Measurements from ENCODE around the gene SAMHD1. TPM values are rescaled to one million over a fixed set of nuclear protein-coding genes. Genes with fewer than 3 reads are reported as not detected.

Gene SAMHD1
- total and polyA plus RNA-seq, 2 donors (not counting 1 experiment from before 2014, with no cell fraction given), result 7.9 to 12.8 TPM

DNA sequence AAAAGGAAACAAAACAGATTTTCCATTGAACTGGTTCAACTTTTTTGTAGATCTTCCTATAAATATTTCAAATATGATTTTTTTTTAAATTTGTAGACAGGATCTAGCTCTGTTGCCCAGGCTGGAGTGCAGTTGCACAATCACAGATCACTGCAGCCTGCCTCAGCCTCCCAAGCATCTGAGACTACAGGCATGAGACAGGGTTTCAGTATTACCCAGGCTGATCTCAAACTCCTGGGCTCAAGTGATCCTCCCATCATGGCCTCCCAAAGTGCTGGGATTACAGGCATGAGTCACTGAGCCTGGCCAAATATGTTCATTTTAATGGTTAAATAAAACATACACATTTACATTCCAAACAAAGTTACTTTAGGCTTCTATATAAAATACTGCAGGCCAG, 33.6 kb downstream of the SAMHD1 start:
- Histone ChIP-seq H3K27ac (ENCODE audit: low read length in 2 of 2) (no peak overlapping the region), H3K36me3 (replicated peaks in 1 of 2; ENCODE audit: control extremely low read depth in 1 of 2, control insufficient read depth in 1 of 2, extremely low read depth in 1 of 2, insufficient read depth in 2 of 2, low read length in 1 of 2) (peaks cover 7 to 20% of the 10 kb centered on the region in 2 experiments), H3K79me2 (ENCODE audit: control insufficient read depth, insufficient read depth, low read length) (no peaks in the 10 kb centered on the region), H4K20me1 (ENCODE audit: control insufficient read depth, insufficient read depth, low read length, poor library complexity, severe bottlenecking) (no peaks in the 10 kb centered on the region), H3K9ac (ENCODE audit: low read length) (no peak overlapping the region), H3K4me1 (ENCODE audit: control insufficient read depth in 2 of 2, insufficient read depth in 2 of 2, low read length in 2 of 2) (no peaks in the 10 kb centered on the region), H3K4me2 (replicated peaks; ENCODE audit: low read depth, low read length, poor library complexity, severe bottlenecking) (no peak overlapping the region), H2AFZ (ENCODE audit: insufficient read depth, low read depth, low read length, poor library complexity, severe bottlenecking) (no peak overlapping the region), H3K4me3 (ENCODE audit: control extremely low read depth in 1 of 5, extremely low read depth in 1 of 5, insufficient read depth in 1 of 5, low read depth in 2 of 5, low read length in 4 of 5) (no peak overlapping the region), H3K27me3 (replicated peaks in 1 of 4; ENCODE audit: control extremely low read depth in 1 of 4, control insufficient read depth in 3 of 4, insufficient read depth in 4 of 4, low read length in 3 of 4) (no peaks in the 10 kb centered on the region), H3K9me3 (ENCODE audit: control extremely low read depth in 1 of 3, control insufficient read depth in 2 of 3, insufficient read depth in 1 of 3, low read length in 2 of 3) (no peaks in the 10 kb centered on the region)
- Mint-ChIP-seq H3K4me3 (no peak overlapping the region), H3K27me3 (no peaks in the 10 kb centered on the region), H3K4me1 (peaks cover 1% of the 10 kb centered on the region), H3K27ac (no peak overlapping the region), H3K9me3 (ENCODE audit: insufficient read depth) (no peaks in the 10 kb centered on the region)
- DNase-seq (no peak), ATAC-seq (ENCODE audit: low read depth) (no peak)
- ChIA-PET POLR2A (no interaction called here), CTCF (interaction anchor here (0.7 to 3.9 kb wide), 5 partner anchors 10 to 923 kb away, joined by 3 to 23 read pairs (median 10); no protein-coding TSS in a partner anchor)
- no peak for TF ChIP-seq EZH2 (IDR thresholded peaks at IDR 0.05; ENCODE audit: borderline replicate concordance, insufficient read depth, low read depth, low read length, poor library complexity, severe bottlenecking)
- TF ChIP-seq, protein P1, sequence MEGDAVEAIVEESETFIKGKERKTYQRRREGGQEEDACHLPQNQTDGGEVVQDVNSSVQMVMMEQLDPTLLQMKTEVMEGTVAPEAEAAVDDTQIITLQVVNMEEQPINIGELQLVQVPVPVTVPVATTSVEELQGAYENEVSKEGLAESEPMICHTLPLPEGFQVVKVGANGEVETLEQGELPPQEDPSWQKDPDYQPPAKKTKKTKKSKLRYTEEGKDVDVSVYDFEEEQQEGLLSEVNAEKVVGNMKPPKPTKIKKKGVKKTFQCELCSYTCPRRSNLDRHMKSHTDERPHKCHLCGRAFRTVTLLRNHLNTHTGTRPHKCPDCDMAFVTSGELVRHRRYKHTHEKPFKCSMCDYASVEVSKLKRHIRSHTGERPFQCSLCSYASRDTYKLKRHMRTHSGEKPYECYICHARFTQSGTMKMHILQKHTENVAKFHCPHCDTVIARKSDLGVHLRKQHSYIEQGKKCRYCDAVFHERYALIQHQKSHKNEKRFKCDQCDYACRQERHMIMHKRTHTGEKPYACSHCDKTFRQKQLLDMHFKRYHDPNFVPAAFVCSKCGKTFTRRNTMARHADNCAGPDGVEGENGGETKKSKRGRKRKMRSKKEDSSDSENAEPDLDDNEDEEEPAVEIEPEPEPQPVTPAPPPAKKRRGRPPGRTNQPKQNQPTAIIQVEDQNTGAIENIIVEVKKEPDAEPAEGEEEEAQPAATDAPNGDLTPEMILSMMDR (IDR thresholded peaks at IDR 0.05), result no peak
- intact Hi-C loops (cut with micrococcal nuclease), result no loop called here

DNA sequence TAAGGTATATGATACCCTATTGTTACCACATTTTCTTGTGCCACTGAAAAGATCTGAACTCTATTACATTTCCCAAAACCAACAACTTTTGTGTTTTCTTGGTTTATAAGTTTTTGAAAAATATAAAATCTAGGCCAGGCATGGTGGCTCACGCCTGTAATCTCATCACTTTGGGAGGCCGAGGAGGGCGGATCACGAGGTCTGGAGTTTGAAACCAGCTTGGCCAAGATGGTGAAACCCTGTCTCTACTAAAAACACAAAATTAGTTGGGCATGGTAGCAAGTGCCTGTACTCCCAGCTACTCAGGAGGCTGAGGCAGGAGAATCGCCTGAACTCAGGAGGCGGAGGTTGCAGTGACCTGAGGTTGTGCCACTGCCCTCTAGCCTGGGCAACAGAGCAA, 34.3 kb downstream of the SAMHD1 start:
- peaks cover 7 to 25% of the 10 kb centered on the region in 2 experiments for H3K36me3 ChIP-seq (replicated peaks in 1 of 2; ENCODE audit: control extremely low read depth in 1 of 2, control insufficient read depth in 1 of 2, extremely low read depth in 1 of 2, insufficient read depth in 2 of 2, low read length in 1 of 2)
- H3K4me1 ChIP-seq (ENCODE audit: control insufficient read depth in 2 of 2, insufficient read depth in 2 of 2, low read length in 2 of 2), result no peaks in the 10 kb centered on the region
- no peak overlapping the region for H3K4me2 ChIP-seq (replicated peaks; ENCODE audit: low read depth, low read length, poor library complexity, severe bottlenecking)
- CTCF ChIA-PET, result interaction anchor here (1.3 to 3.9 kb wide), 3 partner anchors 18 to 715 kb away, joined by 3 to 23 read pairs (median 10); no protein-coding TSS in a partner anchor
- H3K9me3 Mint-ChIP-seq (ENCODE audit: insufficient read depth), result no peaks in the 10 kb centered on the region
- no peak for ATAC-seq (ENCODE audit: low read depth)
- H3K4me3 Mint-ChIP-seq, result no peak overlapping the region
- no peak overlapping the region for H3K27ac ChIP-seq (ENCODE audit: low read length in 2 of 2)
- WGBS (ENCODE audit: insufficient coverage), result 96% methylated on average over 4 of the region's 6 CpGs
- H2AFZ ChIP-seq (ENCODE audit: insufficient read depth, low read depth, low read length, poor library complexity, severe bottlenecking), result no peak overlapping the region
- POLR2A ChIA-PET, result no interaction called here
- H3K9me3 ChIP-seq (ENCODE audit: control extremely low read depth in 1 of 3, control insufficient read depth in 2 of 3, insufficient read depth in 1 of 3, low read length in 2 of 3), result no peaks in the 10 kb centered on the region
- no peaks in the 10 kb centered on the region for H3K27me3 ChIP-seq (replicated peaks in 1 of 4; ENCODE audit: control extremely low read depth in 1 of 4, control insufficient read depth in 3 of 4, insufficient read depth in 4 of 4, low read length in 3 of 4)
- H3K27me3 Mint-ChIP-seq, result no peaks in the 10 kb centered on the region
- H4K20me1 ChIP-seq (ENCODE audit: control insufficient read depth, insufficient read depth, low read length, poor library complexity, severe bottlenecking), result no peaks in the 10 kb centered on the region
- TF ChIP-seq, protein P1 (IDR thresholded peaks at IDR 0.05), result no peak
- no peak for TF ChIP-seq EZH2 (IDR thresholded peaks at IDR 0.05; ENCODE audit: borderline replicate concordance, insufficient read depth, low read depth, low read length, poor library complexity, severe bottlenecking)
- no peak overlapping the region for H3K27ac Mint-ChIP-seq
- no peaks in the 10 kb centered on the region for H3K79me2 ChIP-seq (ENCODE audit: control insufficient read depth, insufficient read depth, low read length)
- H3K9ac ChIP-seq (ENCODE audit: low read length), result no peak overlapping the region
- intact Hi-C loops (cut with micrococcal nuclease), result no loop called here
- peaks cover 1% of the 10 kb centered on the region for H3K4me1 Mint-ChIP-seq
- H3K4me3 ChIP-seq (ENCODE audit: control extremely low read depth in 1 of 5, extremely low read depth in 1 of 5, insufficient read depth in 1 of 5, low read depth in 2 of 5, low read length in 4 of 5), result no peak overlapping the region
- no peak for DNase-seq
